GM18867 (cell line): ENCODE data around the gene CCDC183.
"Not testable (repeated sequence)": the region's sequence is repeated elsewhere in the genome, so short reads cannot be mapped to it uniquely, and the experiment has no call there.

Experiments used
- ATAC-seq: cut with Tn5 transposase; IDR thresholded peaks from one replicate; pipeline ENCODE4 v1.9.1; 2021; ENCODE audit warnings: mild to moderate bottlenecking, moderate library complexity; ENCODE audit not compliant: unreplicated experiment

Gene CCDC183

DNA sequence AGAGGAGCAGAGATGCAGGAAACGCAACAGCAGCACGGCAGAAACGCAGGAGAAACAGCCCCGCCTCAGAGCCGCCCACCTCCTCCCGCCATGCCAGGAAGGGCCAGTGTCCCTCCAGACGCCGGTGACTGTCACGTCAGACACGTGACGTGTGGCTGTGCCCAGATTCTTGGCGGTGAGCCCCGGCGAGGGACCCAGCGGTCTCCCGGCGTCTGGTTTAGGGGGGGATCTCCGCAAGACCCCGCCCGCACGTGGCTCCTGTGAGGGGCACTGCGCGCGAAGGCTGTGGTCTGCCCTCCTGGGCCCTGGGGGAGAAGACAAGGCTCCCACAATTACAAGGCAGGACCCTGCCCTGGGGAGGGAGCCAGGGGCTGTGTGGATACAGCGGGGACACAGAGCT lies 35.7 kb upstream of the CCDC183 start:
- ATAC-seq: no peak

DNA sequence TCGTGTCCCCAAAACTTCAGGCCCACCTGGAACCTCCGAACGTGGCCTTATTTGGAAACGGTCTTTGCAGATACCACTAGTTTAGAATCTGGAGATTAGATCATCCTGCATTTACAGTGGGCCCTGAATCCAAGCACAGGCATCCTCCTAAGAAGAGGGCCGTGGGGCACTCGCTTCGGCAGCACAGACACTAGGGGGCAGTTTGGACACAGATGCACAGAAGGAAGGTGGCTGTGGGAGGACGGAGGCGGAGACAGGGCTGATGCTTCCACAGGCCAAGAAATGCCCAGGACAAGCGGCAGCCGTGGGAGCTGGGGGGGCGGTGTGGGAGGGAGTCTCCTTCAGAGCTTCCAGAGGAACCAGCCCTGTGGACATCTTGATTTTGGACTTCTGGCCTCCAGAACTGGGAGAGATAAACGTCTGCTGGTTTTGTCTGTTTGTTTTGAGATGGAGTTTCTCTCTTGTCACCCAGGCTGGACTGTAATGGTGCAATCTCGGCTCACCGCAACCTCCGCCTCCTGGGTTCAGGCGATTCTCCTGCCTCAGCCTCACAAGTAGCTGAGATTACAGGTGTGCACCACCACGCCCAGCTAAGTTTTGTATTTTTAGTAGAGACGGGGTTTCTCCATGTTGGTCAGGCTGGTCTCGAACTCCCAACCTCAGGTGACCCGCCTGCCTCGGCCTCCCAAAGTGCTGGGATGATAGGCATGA lies 35.1 kb upstream of the CCDC183 start:
- ATAC-seq: not testable (repeated sequence)

DNA sequence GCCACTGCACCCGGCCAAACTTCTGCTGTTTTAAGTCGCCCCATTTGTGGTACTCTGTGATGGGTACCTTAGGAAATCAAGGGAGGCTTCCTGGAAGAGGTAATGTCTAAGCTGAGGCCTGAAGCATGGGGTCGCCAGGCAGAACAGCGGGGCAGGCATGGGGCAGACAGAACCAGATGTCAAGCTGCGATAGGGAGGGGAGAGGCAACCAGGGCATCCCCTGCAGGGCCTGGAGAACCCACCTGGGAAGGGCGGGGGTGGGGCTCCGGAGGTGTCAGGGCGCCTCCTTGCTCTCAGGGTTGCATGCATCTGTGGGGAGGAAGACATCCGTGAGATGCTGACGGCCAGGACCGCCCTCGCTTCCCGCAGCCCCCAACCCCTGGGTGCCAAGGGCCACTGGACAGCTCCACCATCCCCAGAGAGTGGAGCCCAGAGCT lies 34.6 kb upstream of the CCDC183 start:
- ATAC-seq: no peak

DNA sequence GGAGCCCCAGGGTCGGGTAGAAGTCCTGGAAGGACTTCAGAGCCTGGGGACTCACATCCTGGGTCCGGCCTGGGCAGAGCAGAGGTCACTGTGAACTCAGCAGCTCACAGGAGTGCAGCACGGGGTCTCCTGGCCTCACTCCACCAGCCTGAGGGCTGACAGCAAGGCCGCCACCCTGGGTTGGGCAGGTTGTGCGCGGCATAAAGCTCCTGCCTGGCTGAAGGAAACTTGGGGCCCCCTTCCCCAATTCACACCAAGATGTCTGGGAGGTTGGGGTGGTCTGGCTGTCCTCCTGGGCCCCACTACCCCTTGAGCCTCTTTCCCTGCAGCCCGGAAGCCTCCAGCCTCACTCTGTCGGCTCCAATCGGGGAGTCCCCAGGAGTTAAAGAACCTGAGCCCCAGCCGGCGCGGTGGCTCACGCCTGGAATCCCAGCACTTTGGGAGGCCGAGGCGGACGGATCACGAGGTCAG lies 33.9 kb upstream of the CCDC183 start:
- no peak for ATAC-seq

DNA sequence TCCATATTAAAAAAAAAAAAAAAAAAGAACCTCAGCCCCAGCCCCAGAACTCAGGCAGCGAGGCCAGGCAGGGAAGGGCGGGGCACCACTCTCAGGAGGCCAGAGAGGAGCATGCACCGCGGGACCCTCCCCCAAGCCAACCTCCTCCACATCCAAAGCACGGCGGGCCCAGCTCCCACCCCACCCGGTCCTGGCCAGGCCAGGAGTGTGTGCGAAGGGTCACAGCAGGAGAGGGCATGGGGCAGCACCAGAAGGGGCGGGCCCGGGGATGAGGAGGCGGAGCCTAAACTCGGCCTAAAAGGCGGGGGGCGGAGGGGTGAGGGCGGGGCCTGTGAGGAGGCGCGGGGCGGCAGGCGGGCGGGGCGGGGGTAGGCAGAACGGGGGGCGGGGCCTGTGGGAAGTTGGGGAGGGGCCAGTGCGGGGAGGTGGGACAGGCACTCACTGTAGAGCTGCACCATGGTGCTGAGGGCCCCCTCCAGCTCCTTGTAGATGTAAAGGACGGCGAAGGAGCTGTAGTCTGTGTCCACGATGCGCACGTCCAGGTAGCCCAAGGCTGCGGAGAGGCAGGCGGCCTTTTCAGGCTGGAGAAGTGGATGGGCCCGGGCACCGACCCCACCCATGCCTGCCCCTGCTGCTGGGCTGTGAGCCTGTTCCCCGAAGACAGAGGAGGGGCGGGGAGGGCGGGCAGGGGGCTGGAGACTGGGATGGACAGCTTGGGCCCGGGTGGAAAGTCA lies 33.1 kb upstream of the CCDC183 start:
- ATAC-seq: no peak

DNA sequence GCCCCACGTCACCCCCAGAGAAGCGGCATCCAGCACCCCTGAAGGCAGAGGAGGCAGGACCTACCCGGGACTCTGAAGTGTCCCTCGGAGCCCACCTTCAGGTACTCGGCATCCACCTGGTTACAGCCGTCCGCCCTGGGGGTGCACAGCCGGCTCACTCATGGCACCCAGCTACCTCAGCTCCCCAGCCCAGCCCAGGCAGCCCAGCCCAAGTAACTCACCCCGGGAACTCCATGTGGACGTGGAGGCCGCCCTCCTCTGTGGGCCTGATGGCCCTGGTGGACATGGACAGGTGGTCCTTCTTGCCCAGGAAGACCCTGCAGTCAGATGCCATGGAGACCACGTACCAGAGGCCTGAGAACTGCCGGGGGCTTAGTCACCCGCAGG lies 32.5 kb upstream of the CCDC183 start:
- ATAC-seq: no peak

DNA sequence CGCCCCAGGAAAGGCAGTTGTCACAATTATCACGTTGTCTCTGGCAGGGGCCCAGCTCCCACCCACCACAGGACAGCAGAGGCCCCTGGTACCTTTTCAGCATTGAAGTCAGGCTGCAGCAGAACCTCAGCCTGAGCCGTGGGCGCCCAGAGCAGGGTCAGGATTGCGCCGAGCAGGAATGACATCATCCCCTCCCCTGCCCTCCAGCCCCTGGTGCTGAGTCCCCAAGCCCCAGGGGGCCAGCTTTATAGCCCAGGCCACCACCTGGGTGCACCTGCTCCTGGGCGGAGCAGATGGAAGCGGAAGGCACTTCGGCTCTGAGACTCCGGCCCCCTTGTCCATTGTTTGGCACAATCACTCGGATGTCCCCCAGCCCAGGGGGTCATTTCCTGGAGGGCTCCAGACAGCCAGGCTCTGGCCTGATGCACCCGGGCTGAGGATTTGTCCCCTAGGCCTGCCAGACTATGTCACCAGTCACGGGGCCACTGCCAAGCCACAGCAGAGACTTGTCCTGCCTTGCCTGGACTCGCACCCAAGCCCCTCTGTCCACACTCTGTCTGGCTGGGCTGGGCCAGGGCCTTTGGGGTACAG lies 31.7 kb upstream of the CCDC183 start, which contains the start of gene LCN15:
Gene LCN15 (minus strand): TSS at position 218 of the 591 bp plus-strand sequence. CDS start 30 bp downstream, at position 188.
- ATAC-seq: no peak

DNA sequence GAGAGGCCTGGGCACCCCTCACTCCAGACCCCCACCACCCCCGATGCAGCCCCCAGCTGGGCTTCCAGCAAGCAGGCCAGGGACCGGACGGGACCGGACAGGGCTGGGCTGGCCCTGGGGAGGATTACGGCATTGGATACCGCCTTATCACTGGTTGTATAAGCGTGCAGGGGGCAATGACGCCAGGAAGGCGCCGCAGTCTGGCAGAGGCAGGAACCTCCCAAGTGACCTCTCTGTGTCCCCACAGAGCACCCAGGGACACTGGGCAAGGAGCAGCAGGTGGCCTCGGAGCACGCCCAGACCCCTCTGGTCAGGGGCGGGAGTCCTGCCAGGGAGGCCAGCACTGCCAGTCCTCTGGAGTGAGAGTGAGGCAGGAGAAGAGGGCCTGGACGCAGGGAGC lies 31.1 kb upstream of the CCDC183 start:
- no peak for ATAC-seq

DNA sequence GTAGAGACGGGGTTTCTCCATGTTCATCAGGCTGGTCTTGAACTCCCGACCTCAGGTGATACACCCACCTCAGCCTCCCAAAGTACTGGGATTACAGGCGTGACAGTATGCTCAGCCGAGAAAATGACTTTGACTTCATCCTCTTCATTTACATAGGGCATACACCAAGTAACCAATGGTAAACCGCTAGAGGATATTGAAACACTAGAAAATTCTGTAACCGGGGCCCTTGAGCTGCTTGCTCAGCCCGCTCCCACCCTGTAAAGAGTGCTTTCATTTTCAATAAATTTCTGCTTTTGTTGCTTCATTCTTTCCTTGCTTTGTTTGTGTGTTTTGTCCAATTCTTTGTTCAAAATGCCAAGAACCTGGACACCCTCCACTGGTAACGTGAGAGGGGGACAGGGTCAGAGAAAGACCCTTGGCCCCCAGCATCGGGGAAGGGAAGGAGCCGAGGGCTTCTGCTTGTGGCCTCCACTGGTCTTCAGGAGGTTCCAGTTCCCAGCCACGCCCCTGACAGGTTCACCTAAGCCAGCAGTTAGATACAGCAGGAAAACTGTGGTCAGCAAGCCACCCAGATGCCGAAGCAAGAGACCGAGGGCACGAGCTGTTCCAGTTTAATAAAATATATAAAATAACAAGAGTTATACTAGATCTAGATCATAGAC lies 30.3 kb upstream of the CCDC183 start:
- not testable (repeated sequence) for ATAC-seq

DNA sequence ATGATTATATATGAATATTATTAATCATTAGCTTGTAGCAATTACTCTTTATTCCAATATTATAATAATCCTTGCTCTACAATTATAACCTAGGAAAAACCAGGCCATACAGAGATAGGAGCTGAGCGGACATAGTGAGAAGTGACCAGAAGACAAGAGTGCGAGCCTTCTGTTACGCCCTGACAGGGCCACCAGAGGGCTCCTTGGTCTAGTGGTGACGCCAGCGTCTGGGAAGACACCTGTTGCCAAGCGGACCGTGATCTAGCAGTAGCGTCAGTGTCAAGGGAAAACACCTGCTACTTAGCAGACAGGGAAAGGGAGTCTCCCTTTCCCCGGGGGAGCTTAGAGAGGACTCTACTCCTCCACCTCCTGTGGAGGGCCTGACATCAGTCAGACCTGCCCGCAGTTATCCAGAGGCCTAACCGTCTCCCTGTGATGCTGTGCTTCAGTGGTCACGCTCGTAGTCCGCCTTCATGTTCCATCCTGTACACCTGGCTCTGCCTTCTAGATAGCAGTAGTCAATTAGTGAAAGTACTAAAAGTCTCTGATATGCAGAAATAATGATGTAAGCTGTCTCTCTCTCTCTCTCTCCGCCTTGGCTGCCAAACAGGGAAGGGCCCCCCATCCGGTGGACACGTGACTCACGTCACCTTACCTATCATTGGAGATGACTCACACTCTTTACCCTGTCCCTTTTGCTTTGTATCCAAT lies 29.6 kb upstream of the CCDC183 start:
- ATAC-seq: not testable (repeated sequence)

DNA sequence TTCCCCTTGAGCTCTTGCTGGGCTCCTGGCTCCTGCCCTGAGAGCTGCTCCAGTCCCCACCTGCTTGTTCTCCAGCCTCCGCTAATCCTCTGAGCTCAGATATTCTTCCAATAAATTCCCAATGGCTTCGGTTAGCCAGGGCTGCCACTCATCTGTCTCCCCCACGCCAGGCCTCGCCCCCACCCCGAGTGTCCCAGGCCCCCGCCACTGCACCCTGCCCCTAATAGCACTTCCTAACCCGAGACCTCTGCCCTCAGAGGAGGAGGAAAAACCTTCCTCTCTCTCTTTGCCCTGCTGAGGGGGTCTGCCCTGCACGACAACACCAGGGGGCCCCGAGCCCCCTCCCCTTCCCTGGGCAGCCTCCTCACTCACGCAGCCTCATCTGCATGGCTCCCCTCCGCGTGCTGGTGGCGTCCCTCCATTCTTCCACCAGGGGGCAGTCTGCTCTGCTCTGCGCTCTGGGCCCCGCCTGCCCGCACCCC lies 26.4 kb upstream of the CCDC183 start:
- ATAC-seq: no peak

DNA sequence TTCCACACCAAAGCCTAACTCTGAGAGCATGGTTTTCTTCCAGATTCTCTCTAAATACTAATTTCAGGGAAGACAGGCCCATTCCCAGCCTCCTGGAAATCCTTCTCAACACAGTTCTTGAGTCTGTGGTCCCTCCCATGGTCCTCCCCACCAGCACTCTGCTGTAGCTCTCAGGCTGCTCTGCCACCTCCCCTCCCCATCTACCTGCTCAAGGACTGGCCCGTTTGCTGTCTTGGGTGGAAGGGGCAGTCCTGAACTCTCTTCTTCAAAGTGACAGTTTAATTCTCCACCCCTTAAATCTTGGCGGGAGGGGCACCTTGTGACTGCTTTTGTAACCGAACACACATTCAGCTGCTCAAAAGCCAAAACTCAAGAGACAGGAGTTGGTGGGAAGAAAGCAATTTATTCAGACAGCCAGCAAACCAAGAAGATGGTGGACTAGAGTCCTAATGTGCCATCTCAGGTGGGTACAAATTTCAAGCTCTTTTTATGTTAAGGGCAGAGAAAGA lies 24.2 kb upstream of the CCDC183 start:
- no peak for ATAC-seq

DNA sequence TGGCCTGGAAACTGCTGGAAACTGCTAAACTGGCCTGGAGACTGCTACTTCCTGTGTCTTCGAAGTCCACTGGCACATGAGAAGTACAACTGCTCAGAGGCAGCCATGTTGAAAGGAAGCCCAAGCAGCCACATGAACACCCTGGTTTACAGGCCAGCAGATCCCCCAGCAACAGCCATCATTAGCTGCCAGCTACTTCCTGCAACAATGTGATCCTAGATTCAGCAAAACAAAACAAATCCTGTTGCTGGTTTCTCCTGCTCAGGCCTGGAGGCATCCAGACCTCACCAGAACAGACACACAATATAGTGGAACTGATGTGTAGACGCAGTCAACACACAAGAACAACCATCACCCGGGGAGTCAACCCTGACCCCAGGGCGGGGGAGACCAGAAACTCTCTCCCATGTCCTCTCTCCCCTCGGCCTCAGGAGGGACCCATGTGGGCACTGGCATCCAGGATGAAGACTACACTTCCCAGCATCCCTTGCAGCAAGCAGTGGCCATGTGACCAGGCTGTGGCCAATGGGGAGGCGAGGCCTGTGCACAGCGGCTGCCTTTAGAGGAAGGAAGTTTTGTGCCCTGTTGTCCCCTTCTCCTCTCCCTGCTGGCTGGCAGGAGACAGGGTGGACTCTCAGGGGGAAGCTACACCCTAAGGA lies 22.6 kb upstream of the CCDC183 start:
- no peak for ATAC-seq

DNA sequence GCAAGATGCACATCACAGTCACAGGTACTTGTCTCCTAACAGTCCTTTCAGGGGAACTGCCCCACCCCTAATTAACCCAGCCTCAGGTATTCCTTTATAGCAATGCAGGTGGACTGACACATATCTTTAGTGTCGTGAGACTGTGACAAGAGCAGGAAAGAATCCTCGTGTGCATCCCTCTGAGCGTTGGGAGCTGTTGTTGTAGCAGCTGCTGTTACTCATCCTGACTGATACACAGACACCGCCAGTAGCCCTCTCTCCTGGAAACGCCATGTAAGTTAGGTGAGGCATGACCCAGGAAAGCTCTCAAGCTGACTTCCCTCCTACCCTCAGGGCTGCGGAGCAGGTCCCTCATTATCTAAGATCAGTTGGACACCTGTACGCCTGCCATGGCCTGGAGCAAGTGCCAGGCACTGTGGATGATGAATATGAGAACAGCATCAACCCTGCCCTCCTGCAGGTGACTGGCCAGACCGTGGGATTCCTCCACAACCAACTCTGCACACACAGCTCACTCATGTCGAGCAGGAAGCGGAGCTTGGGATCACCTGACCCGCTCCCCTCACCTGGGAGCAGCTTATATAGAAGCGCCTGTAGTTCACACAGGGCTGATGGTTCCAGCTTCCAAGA lies 21.6 kb upstream of the CCDC183 start:
- ATAC-seq: no peak

DNA sequence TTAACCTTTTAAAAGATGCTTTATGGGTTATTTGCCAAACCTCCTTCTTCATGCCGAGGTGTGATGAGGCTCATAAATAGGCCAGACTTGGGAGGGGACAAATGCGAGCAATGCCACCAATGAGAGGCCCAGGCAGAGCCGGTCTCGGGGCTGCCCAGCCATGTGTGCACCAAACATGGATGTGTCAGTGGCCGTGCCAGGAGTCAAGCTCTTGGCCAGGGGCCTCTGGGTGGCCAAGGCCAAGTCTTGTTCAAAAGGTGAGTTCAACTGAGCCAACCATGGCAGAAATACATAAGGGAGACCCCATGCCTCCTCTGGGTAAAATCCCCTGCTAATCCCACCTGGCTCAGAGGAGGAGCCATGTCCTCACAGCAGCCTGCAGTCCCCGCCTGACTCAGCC lies 20.9 kb upstream of the CCDC183 start:
- no peak for ATAC-seq

DNA sequence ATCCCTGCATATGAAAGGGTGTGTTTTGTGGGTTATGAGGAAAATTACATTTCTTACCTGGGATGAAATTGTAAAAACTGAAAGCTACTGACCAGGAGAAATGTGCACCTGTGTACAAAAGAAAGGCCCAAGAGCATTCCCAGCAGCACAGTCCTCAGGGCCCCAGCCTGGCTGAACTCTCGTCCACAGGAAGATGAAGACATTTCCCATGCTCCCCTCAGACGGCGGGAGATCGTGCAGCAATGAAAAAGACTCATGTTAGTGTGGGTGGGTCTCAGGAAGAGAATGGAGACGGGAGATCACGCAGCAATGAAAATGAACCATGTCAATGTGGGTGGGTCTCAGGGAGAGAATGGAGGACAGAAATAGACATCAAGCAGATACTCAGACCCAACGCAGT lies 19.2 kb upstream of the CCDC183 start:
- ATAC-seq: no peak

DNA sequence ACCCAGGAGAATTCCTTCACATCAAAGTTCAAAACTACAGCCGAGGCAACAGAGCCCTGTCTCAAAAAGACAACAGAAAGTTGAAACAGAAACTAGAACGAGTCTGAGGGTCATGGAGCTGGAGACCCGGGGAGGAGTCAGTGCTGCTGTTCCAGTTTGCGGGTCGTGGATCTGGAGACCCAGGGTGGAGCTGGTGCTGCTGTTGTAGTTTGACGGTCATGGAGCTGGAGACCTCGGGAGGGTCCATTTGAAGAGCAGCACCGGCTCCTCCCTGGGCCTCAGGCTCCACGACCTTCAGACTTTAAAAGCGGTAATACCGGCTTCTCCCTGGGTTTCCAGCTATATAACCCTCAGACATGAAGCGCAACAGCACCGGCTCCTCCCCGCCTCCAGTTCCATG lies 18.8 kb upstream of the CCDC183 start:
- ATAC-seq: no peak

DNA sequence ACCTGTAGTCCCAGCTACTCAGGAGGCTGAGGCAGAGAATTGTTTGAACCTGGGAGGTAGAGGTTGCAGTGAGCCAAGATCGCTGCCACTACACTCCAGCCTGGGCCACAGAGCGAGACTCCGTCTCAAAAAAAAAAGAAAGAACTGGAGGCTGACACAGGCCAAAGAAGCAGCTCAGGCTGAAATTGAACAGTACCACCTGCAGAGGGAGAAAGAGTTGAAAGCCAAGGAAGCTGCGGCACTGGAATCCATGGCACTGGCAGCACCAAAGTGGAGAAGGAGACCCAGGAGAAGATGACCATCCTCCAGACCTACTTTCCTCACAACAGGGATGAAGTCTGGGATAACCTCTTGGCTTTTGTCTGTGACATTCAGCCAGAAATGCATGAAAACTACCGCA lies 16.3 kb upstream of the CCDC183 start:
- no peak for ATAC-seq

DNA sequence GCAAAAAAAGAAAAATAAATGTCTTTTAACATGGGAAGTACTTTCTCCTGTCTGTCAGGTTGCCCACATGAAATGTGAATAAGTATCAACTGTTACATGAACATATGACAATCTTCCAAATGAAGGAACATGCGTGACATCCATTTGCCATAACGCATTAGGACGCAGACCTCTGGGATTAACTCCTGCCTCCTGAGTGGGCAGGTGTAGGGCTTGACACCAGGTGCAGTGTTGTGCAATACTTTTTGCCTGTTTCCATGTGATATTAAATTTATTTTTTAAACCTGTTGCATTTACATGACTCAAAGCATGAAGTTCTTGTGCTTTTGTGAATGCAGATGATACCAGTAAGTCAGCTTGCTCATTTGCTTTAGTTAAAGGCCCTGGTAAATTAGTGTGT lies 13.7 kb upstream of the CCDC183 start:
- no peak for ATAC-seq
